Bronchial epithelial cell (primary cell): ENCODE measurements around the gene HSD17B2. TPM values are rescaled to one million over a fixed set of nuclear protein-coding genes. Genes with fewer than 3 reads are reported as not detected.
A peak's percentile ranks its signal among the peaks of the same experiment; 100 is the strongest.
"Not testable (repeated sequence)": the region's sequence is repeated elsewhere in the genome, so short reads cannot be mapped to it uniquely, and the experiment has no call there.

Experiments used
- DNase-seq: peaks from one replicate; pipeline ENCODE4 v3.0.0-alpha.2; 2010; ENCODE audit warnings: low read depth
- FAIRE-seq: peaks from 2 replicates; lab custom pipeline; 2011; peaks lifted over from hg19 to GRCh38; lab: Jason Lieb, UNC
- H3K27me3 ChIP-seq: 2 replicates; pipeline ENCODE4 v1.5.1; 2011; ENCODE audit warnings: low read length; ENCODE audit not compliant: control insufficient read depth, insufficient read depth
- H3K36me3 ChIP-seq: 2 replicates; pipeline ENCODE4 v1.5.1; 2011; ENCODE audit warnings: low read length; ENCODE audit not compliant: control insufficient read depth, insufficient read depth
- H3K4me3 ChIP-seq: 2 replicates; pipeline ENCODE4 v1.5.1; 2011; ENCODE audit warnings: mild to moderate bottlenecking, low read depth, low read length, control low read depth
- total RNA-seq: library from RNA; depleted of rRNA; stranded (reverse); fragments of >200 nt; gene quantifications from 2 replicates; pipeline ENCODE4 v1.2.1, GENCODE V29; 2014
- TF ChIP-seq, protein P1 (sequence below): IDR thresholded peaks from 2 replicates; pipeline ENCODE4 v1.5.1; 2011; ENCODE audit warnings: mild to moderate bottlenecking, moderate library complexity, low read length, control low read depth, inconsistent platforms; ENCODE audit not compliant: insufficient read depth, severe bottlenecking

The HSD17B2 gene
- total RNA-seq, 1 donor from 2014 or later: 63.7 TPM

DNA sequence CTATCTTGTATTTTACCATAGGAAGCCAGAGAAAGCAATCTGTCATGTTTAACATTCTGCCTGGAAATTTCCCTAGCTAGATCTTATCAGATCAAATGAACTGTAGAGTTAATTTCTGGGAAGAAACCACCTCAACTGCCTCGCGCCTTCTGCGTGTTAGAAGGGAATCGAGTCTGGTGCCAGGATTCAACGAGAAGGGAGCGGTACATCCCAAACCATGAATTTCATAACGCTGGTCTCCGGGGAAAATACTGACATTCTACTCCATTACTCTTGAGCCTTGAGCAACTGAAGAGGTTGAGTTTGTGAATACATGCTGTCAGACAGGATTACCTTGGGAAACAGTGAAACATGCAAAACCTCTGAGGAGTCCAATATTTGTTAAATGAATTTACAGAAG is 99.8 kb downstream of the HSD17B2 start:
- no peak for FAIRE-seq
- no peak for DNase-seq

GRCh38 chr16:82135844-82136243 is 100.8 kb downstream of the HSD17B2 start:
- Histone ChIP-seq H3K36me3 (no peaks in the 10 kb centered on the region), H3K4me3 (no peak overlapping the region), H3K27me3 (no peaks in the 10 kb centered on the region)
- FAIRE-seq: no peak
- TF ChIP-seq, protein P1, sequence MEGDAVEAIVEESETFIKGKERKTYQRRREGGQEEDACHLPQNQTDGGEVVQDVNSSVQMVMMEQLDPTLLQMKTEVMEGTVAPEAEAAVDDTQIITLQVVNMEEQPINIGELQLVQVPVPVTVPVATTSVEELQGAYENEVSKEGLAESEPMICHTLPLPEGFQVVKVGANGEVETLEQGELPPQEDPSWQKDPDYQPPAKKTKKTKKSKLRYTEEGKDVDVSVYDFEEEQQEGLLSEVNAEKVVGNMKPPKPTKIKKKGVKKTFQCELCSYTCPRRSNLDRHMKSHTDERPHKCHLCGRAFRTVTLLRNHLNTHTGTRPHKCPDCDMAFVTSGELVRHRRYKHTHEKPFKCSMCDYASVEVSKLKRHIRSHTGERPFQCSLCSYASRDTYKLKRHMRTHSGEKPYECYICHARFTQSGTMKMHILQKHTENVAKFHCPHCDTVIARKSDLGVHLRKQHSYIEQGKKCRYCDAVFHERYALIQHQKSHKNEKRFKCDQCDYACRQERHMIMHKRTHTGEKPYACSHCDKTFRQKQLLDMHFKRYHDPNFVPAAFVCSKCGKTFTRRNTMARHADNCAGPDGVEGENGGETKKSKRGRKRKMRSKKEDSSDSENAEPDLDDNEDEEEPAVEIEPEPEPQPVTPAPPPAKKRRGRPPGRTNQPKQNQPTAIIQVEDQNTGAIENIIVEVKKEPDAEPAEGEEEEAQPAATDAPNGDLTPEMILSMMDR: no peak
- no peak for DNase-seq

More for the DNA sequence above, 99.8 kb downstream of the HSD17B2 start:
- no peak overlapping the region for H3K4me3 ChIP-seq
- TF ChIP-seq, protein P1: no peak
- no peaks in the 10 kb centered on the region for H3K36me3 ChIP-seq
- H3K27me3 ChIP-seq: no peaks in the 10 kb centered on the region

DNA sequence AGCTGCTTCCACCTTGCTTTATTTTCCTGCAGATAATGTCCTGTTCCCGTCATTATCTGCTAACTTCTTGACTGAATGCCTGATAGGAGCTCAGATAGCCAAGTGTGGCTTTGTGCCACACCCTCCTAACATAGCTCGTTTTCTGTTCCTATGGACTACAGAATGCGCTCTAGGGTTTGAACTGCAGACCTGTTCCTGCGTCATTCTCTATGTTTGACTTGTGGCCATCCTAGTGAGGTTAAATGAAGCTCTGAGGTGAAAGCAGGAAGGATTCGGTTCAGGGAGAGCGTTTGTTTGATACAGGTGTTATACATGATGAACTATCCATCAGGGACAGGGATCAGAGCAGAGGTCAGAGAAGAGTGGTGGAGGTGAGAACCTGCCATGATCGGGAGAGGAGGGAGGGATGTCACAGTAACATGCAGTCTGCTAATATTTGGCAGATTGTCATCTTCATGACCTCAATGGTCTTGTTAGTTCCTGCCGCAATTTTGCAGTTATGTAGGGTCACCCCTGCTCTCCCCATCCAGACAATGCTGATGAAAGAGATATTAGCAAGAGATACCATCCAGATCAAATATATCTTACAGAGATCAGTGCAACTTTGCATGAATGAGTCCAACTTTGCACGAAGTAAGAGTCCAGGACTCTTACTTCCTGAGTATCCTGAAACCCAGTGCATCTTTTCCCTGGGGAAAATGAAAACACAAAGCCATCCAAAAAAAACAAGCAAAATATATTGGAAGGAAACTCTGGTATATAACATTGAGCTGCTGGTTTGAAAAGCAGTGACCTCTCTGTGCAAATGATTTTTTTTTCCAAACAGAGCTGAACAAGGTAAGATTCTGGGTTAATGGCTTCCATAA is 102.1 kb downstream of the HSD17B2 start:
- TF ChIP-seq, protein P1: no peak
- H3K27me3 ChIP-seq: no peaks in the 10 kb centered on the region
- no peak overlapping the region for H3K4me3 ChIP-seq
- DNase-seq: no peak
- FAIRE-seq: peak; percentile 32
- H3K36me3 ChIP-seq: no peaks in the 10 kb centered on the region

DNA sequence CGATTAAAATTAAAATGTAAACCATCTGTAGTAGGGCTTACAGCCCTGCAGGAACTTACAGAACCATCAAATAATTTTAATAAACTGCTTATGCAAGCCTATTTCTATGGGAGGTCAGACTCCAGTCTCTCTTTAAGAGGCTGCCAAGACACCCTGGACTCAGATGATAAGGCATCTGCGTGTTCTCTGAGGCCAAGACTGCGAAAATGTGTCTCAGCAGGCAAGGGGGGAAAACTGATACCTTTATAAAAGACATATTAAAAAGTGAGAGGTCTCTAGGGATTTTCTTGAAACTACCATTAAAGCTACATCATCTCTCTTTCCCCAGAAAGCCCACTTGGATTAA is 102.7 kb downstream of the HSD17B2 start:
- FAIRE-seq (no peak), DNase-seq (no peak)
- no peaks in the 10 kb centered on the region for H3K27me3 ChIP-seq
- TF ChIP-seq, protein P1: no peak
- no peaks in the 10 kb centered on the region for H3K36me3 ChIP-seq
- no peak overlapping the region for H3K4me3 ChIP-seq

- Histone ChIP-seq H3K4me3 (peak overlapping the region; percentile 12), H3K36me3 (no peaks in the 10 kb centered on the region), H3K27me3 (no peaks in the 10 kb centered on the region)
- FAIRE-seq: no peak
- DNase-seq: no peak
- TF ChIP-seq, protein P1: no peak
Observed at GRCh38 chr16:82138478-82139285, 103.6 kb downstream of the HSD17B2 start.

GRCh38 chr16:82139286-82139571 is 104.2 kb downstream of the HSD17B2 start:
- FAIRE-seq, H3K36me3 ChIP-seq, H3K27me3 ChIP-seq: not testable (repeated sequence)
- H3K4me3 ChIP-seq: peak overlapping the region; percentile 22
- DNase-seq: peak; percentile 59
